HL-60 (cell line): ENCODE measurements around the gene NLRP6.
"Not testable (repeated sequence)": the region's sequence is repeated elsewhere in the genome, so short reads cannot be mapped to it uniquely, and the experiment has no call there.

Source experiments
- DNase-seq, 2 experiments: peaks; one replicate each; pipeline ENCODE4 v3.0.0-alpha.2; 2010 to 2020; ENCODE audit warnings: low read depth in 1 of 2, low spot score in 1 of 2
- H3K27ac ChIP-seq: fragments of 250-450 bp; sonication (Bioruptor Pico); replicated peaks from 2 replicates; pipeline ENCODE4 v1.5.1; 2020; ENCODE audit warnings: mild to moderate bottlenecking, moderate library complexity
- H3K27me3 ChIP-seq: fragments of 250-450 bp; sonication (Bioruptor Pico); 2 replicates; pipeline ENCODE4 v1.5.1; 2021; ENCODE audit warnings: mild to moderate bottlenecking, moderate library complexity; ENCODE audit not compliant: insufficient read depth, poor library complexity, severe bottlenecking
- H3K4me3 ChIP-seq: replicated peaks from 2 replicates; pipeline ENCODE4 v1.5.1; 2011; ENCODE audit warnings: mild to moderate bottlenecking, control low read depth, low read length; ENCODE audit not compliant: insufficient read depth
- CTCF ChIP-seq: IDR thresholded peaks from one replicate; pipeline ENCODE4 v1.5.1; 2011; ENCODE audit warnings: low read length, control low read depth, inconsistent platforms; ENCODE audit not compliant: insufficient read depth
- GABPA ChIP-seq: IDR thresholded peaks from 2 replicates; pipeline ENCODE4 v1.6.1; 2012; ENCODE audit warnings: low read depth
- POLR2AphosphoS5 ChIP-seq: IDR thresholded peaks from 2 replicates; pipeline ENCODE4 v1.6.1; 2012; ENCODE audit warnings: low read depth
- REST ChIP-seq: IDR thresholded peaks from 2 replicates; pipeline ENCODE4 v1.6.1; 2012; ENCODE audit warnings: low read depth; ENCODE audit not compliant: insufficient replicate concordance
- SPI1 ChIP-seq: IDR thresholded peaks from 2 replicates; pipeline ENCODE4 v1.6.1; 2012; ENCODE audit warnings: low read depth, mild to moderate bottlenecking, borderline replicate concordance

The NLRP6 gene

GRCh38 chr11:267491-267994 lies 10.7 kb upstream of the NLRP6 start:
- DNase-seq = peak; percentile 61 to 75
- Histone ChIP-seq H3K4me3 (peak overlapping the region; percentile 46), H3K27ac (peak overlapping the region; percentile 99), H3K27me3 (no peaks in the 10 kb centered on the region)
- TF ChIP-seq GABPA (no peak), SPI1 (no peak), POLR2AphosphoS5 (no peak), CTCF (no peak), REST (no peak)

- TF ChIP-seq CTCF (peak; percentile 5), POLR2AphosphoS5 (peak; percentile 69; the same call in 1 of the 2 replicates)
- DNase-seq = peak; percentile 78 to 82
These were observed 9.5 kb upstream of the NLRP6 start for GRCh38 chr11:268716-269145.

DNA sequence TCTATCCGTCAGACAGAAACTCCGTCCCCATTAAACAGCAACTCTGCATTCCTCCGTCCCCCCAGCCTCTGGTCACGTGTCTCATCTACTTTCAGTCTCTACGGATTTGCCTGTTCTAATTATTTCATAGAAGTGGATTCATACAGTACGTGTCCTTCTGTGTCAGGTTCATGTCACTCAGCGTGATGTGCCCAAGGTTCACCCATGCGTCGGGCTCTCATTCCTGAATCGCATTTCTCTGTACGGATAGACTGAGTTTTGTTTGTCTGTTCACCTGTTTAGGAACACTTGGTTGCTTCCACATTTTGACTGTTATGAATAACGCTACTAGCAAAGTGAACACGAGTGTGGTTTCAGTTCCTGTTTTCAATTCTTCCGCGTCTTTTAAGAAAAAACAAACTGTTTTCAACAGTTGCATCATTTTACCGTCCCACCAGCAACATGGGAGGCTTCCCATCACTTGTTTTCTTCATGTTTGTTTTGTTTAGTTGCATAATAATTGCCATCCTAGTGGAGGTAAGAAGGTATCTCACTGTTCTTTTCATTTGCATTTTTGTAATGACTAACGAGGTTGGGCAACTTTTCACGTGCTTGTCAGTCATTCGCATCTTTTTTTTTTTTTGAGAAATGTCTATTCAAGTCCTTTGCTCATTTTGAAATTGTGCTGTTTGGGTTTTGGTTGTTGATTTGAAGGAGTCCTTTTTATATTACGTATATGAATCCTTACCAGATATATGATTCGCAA lies 8.9 kb upstream of the NLRP6 start:
- H3K4me3 ChIP-seq = peak overlapping the region; percentile 23
- DNase-seq = peak; percentile 82 to 96
- no peaks in the 10 kb centered on the region for H3K27me3 ChIP-seq
- TF ChIP-seq REST = peak; percentile 65
- peak; percentile 98 for TF ChIP-seq SPI1
- no peak for TF ChIP-seq CTCF
- TF ChIP-seq POLR2AphosphoS5 = peak; percentile 67; the same call in 1 of the 2 replicates
- TF ChIP-seq GABPA = no peak
- peak overlapping the region; percentile 99 for H3K27ac ChIP-seq

More at GRCh38 chr11:268716-269145, 9.5 kb upstream of the NLRP6 start:
- not testable (repeated sequence) for H3K27me3 ChIP-seq
- Histone ChIP-seq H3K4me3 (peak overlapping the region; percentile 23), H3K27ac (peak overlapping the region; percentile 99)
